Measurements from ENCODE around the gene RPUSD3.
"Not testable (repeated sequence)": the region's sequence is repeated elsewhere in the genome, so short reads cannot be mapped to it uniquely, and the experiment has no call there.

Gene RPUSD3

GRCh38 chr3:9864200-9864927, 20.6 kb upstream of the RPUSD3 start:
- no peak for DNase-seq

DNA sequence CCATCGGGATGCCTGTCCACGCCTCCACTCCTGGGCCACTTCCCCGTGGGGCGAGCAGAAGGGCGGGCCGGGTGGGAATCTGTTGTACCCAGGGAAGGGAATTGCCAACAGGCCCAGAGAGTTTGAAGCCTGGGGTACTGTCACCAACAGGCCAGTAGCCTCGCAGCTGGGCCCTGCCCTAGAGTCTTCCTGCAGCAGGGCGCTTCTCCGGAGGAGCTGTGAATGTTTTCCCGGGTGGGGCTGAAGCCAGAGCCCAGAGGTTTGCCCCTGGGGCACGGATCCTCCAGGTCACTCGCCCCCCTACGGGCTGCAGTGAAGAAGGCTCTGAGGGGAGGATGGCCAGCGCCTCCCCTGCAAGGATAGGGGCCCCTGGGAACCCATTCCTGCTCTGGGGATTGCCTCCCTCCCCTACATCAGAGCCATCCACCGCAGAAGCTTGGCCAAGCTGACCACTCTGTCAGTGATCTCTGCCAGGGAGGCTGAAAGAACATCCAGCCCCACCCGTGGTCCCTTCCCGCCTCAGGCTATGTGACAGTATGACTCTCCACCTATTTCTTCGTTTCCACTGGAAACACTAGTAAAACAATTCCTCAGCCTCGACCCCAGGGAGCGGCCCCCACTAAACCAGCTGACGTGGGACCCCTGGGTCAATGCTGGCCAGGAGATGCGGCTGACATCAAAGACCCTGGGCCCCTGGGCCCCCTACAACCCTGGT, 19.4 kb upstream of the RPUSD3 start:
- DNase-seq, result no peak

DNA sequence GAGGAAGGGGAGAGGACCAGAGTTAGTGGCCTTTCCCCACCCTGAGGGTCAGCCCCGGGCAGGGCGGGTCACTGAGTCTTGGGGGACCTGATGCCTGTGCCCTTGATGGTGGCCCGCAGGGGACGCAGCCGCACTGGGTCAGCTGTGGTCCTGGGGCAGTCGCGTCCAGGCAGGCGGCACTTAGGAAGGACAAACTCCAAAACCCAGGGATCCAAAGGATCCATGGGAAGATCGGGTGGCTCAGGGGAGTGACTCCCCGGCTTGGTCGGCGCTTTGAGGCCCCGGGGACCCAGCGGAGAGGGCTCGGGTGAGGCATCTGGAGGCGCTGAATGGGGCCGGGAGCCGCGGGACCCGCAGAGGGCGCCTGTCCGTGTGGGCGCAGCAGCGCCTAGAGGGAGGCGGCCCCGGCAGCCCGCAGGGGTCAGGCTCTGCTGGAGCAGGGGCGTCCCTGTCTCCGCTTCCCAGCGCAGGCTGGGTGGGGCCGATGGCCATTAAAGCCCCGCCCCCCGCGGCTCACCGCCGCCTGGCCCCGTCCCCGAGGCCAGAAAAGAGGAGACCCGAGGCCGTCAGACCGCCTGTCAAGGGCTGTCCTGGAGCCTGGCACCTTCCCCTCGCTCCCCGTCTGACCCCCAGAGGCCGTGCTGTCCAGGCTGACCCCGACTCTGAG, 18.7 kb upstream of the RPUSD3 start:
- peak; percentile 32 for DNase-seq

DNA sequence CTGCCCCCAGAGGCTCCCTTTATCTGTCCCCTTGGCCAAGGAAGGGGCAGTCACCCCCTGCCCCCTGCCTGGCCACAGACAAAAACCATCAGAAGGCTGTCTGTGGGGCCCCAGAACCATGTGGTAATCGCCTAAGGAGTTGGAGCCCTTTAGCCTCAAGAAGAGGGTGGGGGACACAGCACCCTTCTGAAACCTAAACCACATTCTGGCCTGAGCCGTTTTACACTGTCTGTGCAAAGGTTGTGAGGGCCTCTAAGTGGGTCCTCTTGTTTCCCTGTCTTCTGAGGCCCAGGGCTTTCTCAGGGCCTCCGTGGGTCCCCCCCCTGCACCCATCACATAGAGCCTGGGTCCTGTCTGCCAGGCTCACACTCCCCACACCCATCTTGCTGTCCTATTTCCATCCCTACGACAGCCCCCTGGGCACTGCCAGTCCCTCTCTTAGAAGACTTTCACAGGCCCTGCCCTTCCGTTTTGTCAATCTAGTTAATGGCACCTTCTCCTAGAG, 17.9 kb upstream of the RPUSD3 start:
- no peak for DNase-seq

- no peak for DNase-seq
These were observed 17.4 kb upstream of the RPUSD3 start for GRCh38 chr3:9861201-9861600.

DNA sequence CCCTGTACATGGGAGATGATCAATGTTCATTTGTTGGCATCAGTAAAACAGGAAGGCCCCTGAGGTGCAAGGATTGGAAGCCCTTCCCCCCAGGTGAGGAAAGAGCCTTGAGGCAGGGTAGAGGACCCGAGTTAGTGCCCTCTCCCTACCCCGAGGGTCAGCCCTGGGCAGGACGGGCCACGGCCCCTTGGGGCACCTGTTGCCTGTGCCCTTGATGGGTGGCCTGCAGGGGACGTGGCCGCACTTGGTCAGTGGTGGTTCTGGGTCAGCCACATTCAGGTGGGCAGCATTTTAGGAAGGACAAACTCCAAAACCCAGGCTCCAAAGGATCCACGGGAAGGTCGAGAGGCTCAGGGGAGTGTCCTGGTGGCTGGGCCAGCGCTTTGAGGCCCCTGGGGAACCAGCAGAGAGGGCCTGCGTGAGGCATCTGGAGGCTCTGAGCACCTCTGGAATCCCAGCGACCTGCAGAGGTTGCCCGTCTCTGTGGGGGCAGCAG, 15.8 kb upstream of the RPUSD3 start:
- DNase-seq, result no peak

DNA sequence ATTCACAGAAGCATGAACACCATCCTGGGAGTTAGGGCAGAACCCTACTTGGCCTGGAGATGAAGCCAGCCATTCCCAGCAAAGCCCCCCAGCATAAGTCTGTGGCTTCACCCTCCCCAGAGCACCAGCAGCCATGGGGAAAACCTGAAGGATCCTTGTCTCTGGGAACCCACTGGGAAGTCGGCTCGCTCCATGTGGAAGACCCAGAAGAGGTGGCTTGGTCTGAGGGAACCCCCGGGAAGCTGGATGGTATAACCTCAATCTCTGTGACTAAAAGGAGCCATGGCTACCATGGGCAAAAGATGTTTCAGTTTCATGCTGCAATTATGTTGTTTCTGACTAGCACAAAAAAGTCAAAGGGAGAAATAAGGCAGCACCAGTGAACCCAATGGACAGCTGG, 11.8 kb upstream of the RPUSD3 start:
- DNase-seq, result no peak

DNA sequence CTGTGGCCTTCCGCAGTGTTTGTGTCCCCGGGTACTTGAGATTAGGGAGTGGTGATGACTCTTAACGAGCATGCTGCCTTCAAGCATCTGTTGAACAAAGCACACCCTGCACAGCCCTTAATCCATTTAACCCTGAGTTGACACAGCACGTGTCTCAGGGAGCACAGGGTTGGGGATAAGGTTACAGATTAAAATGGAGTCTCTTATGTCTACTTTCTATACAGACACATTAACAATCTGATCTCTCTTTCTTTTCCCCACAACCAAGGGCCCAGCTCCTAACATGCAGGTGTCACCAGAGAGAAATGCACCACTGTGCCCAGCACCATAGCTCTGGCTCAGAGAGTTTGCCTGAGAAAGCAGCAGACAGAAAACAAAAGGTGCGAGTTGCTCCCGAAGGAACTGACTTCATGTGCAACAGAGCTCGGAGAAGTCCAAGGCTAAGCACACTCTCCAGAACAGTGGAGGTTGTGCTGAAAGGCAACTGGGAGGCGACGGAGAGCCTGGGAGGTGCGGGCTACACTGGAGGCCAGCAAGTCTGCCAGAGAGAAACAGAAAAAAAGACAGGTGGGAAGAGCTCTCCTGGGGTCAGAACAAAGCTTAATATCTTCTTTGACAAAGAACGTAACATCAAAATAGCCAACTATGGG, 10.6 kb upstream of the RPUSD3 start:
- DNase-seq, result not testable (repeated sequence)

GRCh38 chr3:9852528-9852927, 8.7 kb upstream of the RPUSD3 start:
- no peak for DNase-seq

DNA sequence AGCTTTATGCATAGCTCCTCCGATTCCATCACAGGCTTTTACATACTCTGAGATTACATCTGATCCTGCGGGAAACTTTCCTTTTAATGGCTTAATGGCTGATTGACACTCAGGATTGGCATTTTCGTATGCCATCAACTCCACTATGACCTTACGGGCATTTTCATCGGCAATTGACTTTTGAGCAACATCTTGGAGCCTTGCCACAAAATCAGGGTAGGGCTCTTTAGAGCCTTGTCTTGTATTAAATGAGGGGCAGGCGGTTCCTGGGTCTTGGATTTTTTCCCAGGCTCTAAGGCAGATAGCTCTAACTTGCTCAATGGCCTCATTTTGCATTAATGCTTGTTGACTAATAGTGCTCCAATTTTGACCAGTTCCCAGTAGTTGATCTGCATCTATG, 8.1 kb upstream of the RPUSD3 start:
- DNase-seq, result not testable (repeated sequence)

- not testable (repeated sequence) for DNase-seq
These were observed 7.6 kb upstream of the RPUSD3 start for GRCh38 chr3:9851383-9851782.

DNA sequence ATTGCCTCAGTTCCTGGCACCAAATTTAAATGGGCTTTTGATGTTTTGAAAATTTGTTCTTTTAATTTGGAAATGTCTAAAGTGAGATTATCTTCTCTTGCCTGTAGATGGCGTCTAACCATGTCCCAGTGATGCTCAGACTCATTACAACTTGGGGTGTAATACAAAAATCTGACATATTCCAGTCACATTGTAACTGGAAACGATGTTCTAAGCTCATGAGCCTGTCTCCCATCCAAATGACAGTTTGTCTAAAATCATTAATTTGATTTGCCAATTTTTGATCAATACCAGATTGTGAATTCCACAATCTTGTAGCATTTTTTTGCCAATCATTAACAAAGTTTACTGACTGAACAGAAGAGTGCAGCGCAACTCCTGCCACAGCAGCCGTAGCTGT, 5.1 kb upstream of the RPUSD3 start:
- DNase-seq, result not testable (repeated sequence)

GRCh38 chr3:9847870-9848269, 4.1 kb upstream of the RPUSD3 start:
- not testable (repeated sequence) for DNase-seq

DNA sequence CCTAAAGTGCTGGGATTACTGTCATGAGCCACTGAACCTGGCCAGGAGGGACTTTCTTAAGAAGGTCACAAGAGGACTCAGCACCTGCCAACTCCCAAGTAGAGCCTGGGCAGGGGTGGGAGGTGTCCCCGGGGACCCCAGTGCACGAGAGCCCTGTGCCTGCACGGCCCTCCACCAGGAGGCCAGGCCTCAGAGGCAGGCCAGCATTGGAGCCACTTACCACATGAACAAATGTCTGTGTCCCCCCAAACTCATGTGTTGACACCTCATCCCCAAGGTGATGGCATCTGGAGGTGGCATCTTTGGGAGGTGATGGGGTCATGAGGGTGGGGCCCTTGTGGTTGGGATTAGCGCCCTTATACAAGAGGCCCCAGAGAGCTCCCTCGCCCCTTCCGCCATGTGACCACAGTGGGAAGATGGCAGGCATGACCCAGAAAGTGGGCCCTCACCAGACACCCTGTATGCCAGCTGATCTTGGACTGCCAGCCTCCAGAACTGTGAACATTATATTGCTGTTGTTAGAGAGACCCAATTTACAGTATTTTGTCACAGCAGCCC, 3.2 kb upstream of the RPUSD3 start:
- DNase-seq, result no peak

DNA sequence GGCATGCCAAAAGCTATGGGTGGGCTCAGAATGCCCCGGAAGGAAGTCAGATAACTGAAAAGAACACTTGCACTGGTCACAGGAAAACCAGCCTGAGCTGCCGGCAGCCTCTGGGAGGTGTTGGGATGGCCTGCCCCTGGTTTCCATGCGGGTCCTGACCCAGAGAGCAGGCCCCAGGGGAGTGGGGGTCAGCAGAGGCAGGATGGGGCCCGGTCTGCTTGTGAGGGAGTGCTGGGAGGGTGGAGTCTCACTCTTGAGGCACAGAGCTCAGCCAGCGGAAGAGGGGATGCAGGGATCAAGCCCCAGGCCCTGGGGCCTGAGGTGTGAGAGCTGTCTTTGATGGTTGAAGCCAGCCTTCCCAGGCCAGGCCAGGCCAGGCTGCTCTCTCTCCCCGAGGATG, 2.4 kb upstream of the RPUSD3 start:
- DNase-seq, result no peak

DNA sequence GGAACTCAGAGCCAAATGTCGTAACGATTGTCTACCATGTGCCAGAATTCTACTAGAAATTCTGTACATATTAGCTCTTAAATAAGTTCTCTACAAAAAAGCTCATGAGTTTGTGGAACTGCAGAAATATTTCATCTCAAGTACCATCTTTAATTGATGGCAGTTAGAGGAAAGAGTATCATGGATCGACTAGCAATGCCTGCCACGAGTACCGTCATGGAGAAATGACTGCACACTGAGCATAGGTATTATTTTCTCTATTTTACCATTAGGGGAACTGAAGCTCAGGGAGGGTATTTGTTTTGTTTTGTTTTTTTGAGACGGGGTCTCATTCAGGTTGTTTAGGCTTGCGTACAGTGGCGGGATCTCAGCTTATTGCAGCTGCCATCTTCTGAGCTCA, 2.8 kb downstream of the RPUSD3 start:
- DNase-seq, result no peak

DNA sequence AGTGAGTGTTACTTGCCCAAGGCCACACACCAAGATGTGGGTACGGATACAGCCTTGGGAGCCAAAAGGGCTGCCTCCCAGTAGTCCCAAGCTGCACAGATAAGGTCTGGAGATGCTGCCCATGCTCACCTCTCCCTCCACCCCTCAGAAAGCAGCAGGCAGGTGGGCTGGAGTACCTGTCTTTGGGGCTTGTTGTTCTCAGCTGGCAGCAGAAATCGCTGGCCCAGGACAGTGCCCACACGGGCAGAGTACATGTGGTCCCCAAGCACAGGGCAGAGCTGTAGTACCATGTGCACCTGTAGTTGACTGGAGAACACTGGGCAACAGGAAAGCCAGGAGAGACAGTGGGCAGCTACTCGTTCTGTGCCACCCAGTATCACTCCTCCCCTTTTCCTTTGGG, 5.0 kb downstream of the RPUSD3 start:
- no peak for DNase-seq

DNA sequence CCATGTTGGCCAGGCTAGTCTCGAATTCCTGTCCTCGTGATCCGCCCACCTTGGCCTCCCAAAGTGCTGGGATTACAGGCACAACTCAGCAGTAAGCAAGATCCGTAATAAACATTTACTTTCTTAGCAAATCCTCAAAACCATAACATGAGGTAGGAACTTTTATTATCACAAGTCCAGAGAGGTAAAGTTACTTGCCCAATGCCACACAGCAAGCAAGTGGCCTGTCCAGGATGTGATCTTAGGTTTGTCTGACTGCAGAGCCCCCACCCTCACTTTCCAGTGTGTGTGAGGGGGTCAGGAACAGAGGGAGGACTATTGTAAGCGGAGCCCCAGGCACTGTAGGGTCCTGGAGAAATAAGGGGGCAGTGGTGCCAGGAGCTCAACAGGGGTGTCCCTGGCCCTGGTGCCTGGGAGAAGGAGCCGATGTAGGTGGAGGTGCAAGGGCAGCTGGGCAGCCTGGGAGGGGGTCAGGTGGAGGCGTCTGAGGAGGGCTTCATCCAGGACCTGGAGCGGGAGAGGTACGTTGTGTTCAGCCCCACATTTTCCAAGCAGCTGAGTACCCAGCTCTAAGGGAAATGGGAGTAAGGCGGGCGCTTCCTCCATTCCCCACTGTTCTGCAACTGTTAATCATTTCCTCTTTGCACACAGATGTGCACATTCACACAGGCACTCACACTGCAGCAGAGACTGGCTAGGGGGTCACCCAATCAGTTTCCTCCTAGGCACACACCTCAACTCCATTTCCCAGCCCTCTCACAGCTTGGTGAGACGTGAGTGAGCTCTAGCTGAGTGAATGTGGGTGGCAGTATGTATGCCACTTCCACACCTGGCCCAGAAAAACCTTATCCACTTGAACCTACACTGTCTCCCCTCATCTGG, 5.9 kb downstream of the RPUSD3 start:
- DNase-seq, result no peak

GRCh38 chr3:9834520-9835380, 9.1 kb downstream of the RPUSD3 start:
- DNase-seq, result no peak

- DNase-seq, result no peak
These were observed 10.7 kb downstream of the RPUSD3 start for GRCh38 chr3:9833078-9833477.

DNA sequence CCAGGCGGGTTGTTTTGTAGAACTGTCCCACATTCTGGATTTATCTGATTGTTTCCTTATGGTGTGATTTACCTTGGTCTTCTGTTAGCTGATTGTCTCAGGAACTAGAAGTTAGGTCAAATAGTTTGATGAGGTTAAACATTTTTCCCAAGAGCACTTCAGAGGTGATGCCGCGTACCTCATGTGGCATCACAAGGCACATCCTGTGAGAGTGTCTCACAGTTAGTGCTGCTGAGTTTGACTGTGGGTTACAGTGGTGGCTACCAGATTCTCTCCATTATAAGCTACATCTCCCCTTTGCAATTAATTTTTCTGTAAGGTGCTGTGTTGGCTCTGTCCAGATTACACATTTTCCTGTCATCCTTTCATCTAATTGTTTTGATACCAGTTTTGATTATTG, 12.6 kb downstream of the RPUSD3 start:
- DNase-seq, result no peak
